Aorta (tissue), 5 donors: ENCODE results near the gene KRTAP10-1. TPM values are rescaled to one million over a fixed set of nuclear protein-coding genes. Genes with fewer than 3 reads are reported as not detected.
"Not testable (repeated sequence)": the region's sequence is repeated elsewhere in the genome, so short reads cannot be mapped to it uniquely, and the experiment has no call there.

Experiments used
- ATAC-seq: fragments of 200-7000 bp; cut with Tn5 transposase; one replicate; pipeline ENCODE4 v1.9.1; 2022; ENCODE audit warnings: moderate library complexity; ENCODE audit not compliant: low FRiP score
- DNase-seq, 2 donors: peaks; one replicate each; pipeline ENCODE4 v3.0.0-alpha.2; 2020
- H3K27ac ChIP-seq, 2 donors: one replicate each; pipeline ENCODE4 v1.5.1; 2013; ENCODE audit warnings: low read length in 2 of 2, mild to moderate bottlenecking in 2 of 2, moderate library complexity in 2 of 2, control low read depth in 1 of 2, inconsistent platforms in 1 of 2, low read depth in 1 of 2
- H3K27me3 ChIP-seq, 2 donors: one replicate each; pipeline ENCODE4 v1.6.1; 2013; ENCODE audit warnings: control low read depth in 1 of 2, low read length in 1 of 2, mild to moderate bottlenecking in 1 of 2, moderate library complexity in 1 of 2; ENCODE audit not compliant: insufficient read depth in 2 of 2, control insufficient read depth in 1 of 2
- H3K36me3 ChIP-seq, 2 donors: one replicate each; pipeline ENCODE4 v1.6.1; 2013; ENCODE audit warnings: control low read depth in 1 of 2, low read length in 1 of 2, mild to moderate bottlenecking in 1 of 2; ENCODE audit not compliant: insufficient read depth in 2 of 2, control insufficient read depth in 1 of 2
- H3K4me1 ChIP-seq, 2 donors: one replicate each; pipeline ENCODE4 v1.6.1; 2013; ENCODE audit warnings: low read length in 2 of 2, control low read depth in 1 of 2, mild to moderate bottlenecking in 1 of 2, moderate library complexity in 1 of 2; ENCODE audit not compliant: insufficient read depth in 2 of 2, control insufficient read depth in 1 of 2
- H3K4me3 ChIP-seq, 2 donors: one replicate each; pipeline ENCODE4 v1.5.1; 2013; ENCODE audit warnings: low read length in 2 of 2, control low read depth in 1 of 2, mild to moderate bottlenecking in 1 of 2
- H3K9me3 ChIP-seq: one replicate; pipeline ENCODE4 v1.6.1; 2013; ENCODE audit warnings: mild to moderate bottlenecking, low read length; ENCODE audit not compliant: control insufficient read depth
- WGBS, 2 donors: extraction: QIAGEN DNeasy Blood & Tissue Kit; methylation state at CpG; one replicate each; pipeline ENCODE4 v1.1.7; 2013; 5-methylcytosine and 5-hydroxymethylcytosine counted together
- intact Hi-C, 2 donors: fragments of 100-400 bp; cut with DNase I; formaldehyde crosslinking; loops; one replicate each; pipeline versions ENCODE4 v1.14.2 to v1.15.0; 2022
- polyA plus RNA-seq, 2 donors: library from polyadenylated mRNA; stranded (reverse); fragments of 200-250 nt; gene quantifications; one replicate each; pipeline ENCODE4 v1.2.3, GENCODE V29; 2013
- total RNA-seq, 2 donors: library from RNA; stranded (reverse); fragmentation: NEBNext Ultra II Directional; extraction: Animal tissue kit (Norgen Biotek cat#: 25700); gene quantifications; one replicate each; pipeline ENCODE4 v1.2.1, GENCODE V29; 2021
- donor health status: healthy with polysubstance abuse.
- donor health status: Bipolar disorder and iron deficiency.
- donor health status: DM: no; HTN: no; CAD: no.
- donor health status: DM: no; HTN: no; CAD: no.
- donor health status: DM: yes; HTN: yes; CAD: no.

Gene KRTAP10-1
- total and polyA plus RNA-seq, 4 donors, result not detected

GRCh38 chr21:44564886-44565598, 25.0 kb upstream of the KRTAP10-1 start:
- no peaks in the 10 kb centered on the region for H3K36me3 ChIP-seq
- no peaks in the 10 kb centered on the region for H3K27me3 ChIP-seq
- no peak overlapping the region for H3K4me3 ChIP-seq
- no peaks in the 10 kb centered on the region for H3K4me1 ChIP-seq
- DNase-seq (no peak), ATAC-seq (no peak)
- H3K27ac ChIP-seq, result no peak overlapping the region
- H3K9me3 ChIP-seq, result no peaks in the 10 kb centered on the region
- intact Hi-C loops, result no loop called here
- 0 to 40% methylated on average over 1 of the region's 1 CpG for WGBS, 2 donors

- no peak for ATAC-seq
- DNase-seq, result no peak
- Histone ChIP-seq H3K27ac (no peak overlapping the region), H3K9me3 (no peaks in the 10 kb centered on the region), H3K27me3 (no peaks in the 10 kb centered on the region), H3K4me3 (no peak overlapping the region), H3K36me3 (no peaks in the 10 kb centered on the region), H3K4me1 (no peaks in the 10 kb centered on the region)
- WGBS, 2 donors, result 96 to 98% methylated on average over 1 of the region's 1 CpG
- intact Hi-C loops, result no loop called here
These were observed 24.1 kb upstream of the KRTAP10-1 start for GRCh38 chr21:44564099-44564498.

GRCh38 chr21:44558695-44559094, 18.7 kb upstream of the KRTAP10-1 start, which contains the start of gene KRTAP10-3:
Gene KRTAP10-3 (minus strand): TSS chr21:44558795. CDS start chr21:44558715, 80 bp downstream.
- ATAC-seq, result no peak
- WGBS, 2 donors, result 74 to 78% methylated on average over 5 of the region's 5 CpGs

GRCh38 chr21:44558329-44558675, 18.3 kb upstream of the KRTAP10-1 start:
- ATAC-seq, H3K9me3 ChIP-seq, DNase-seq, H3K4me1 ChIP-seq, H3K27me3 ChIP-seq, intact Hi-C loops, H3K27ac ChIP-seq, H3K36me3 ChIP-seq, H3K4me3 ChIP-seq: not testable (repeated sequence)
- 69 to 70% methylated on average over 9 to 10 of the region's 10 CpGs for WGBS, 2 donors

More at GRCh38 chr21:44558695-44559094, 18.7 kb upstream of the KRTAP10-1 start, which contains the start of gene KRTAP10-3:
- DNase-seq, result no peak
- Histone ChIP-seq H3K27ac (no peak within 1 kb of the TSS), H3K4me3 (no peak within 1 kb of the TSS), H3K4me1 (no peaks in the 10 kb centered on the region), H3K9me3 (no peaks in the 10 kb centered on the region), H3K36me3 (no peaks in the 10 kb centered on the region), H3K27me3 (no peaks in the 10 kb centered on the region)
- intact Hi-C loops, result no loop called here

GRCh38 chr21:44557491-44558328, 17.7 kb upstream of the KRTAP10-1 start:
- no peaks in the 10 kb centered on the region for H3K9me3 ChIP-seq
- H3K27ac ChIP-seq, result no peak overlapping the region
- H3K4me3 ChIP-seq, result no peak overlapping the region
- no peaks in the 10 kb centered on the region for H3K4me1 ChIP-seq
- DNase-seq (peak in 1 of 2 donors; percentile 69), ATAC-seq (no peak)
- WGBS, 2 donors, result 65% methylated on average over 30 of the region's 30 CpGs
- intact Hi-C loops, result no loop called here
- H3K27me3 ChIP-seq, result no peaks in the 10 kb centered on the region
- no peaks in the 10 kb centered on the region for H3K36me3 ChIP-seq

- no peak overlapping the region for H3K27ac ChIP-seq
- no peaks in the 10 kb centered on the region for H3K36me3 ChIP-seq
- no peaks in the 10 kb centered on the region for H3K9me3 ChIP-seq
- intact Hi-C loops, result no loop called here
- H3K27me3 ChIP-seq, result no peaks in the 10 kb centered on the region
- no peak overlapping the region for H3K4me3 ChIP-seq
- ATAC-seq, result no peak
- WGBS, 2 donors, result 86% methylated on average over 9 of the region's 9 CpGs
- no peak for DNase-seq
- H3K4me1 ChIP-seq, result no peaks in the 10 kb centered on the region
These were observed 16.9 kb upstream of the KRTAP10-1 start for GRCh38 chr21:44556879-44557278.

- intact Hi-C loops, result no loop called here
- Histone ChIP-seq H3K9me3 (no peaks in the 10 kb centered on the region), H3K4me3 (no peak overlapping the region), H3K4me1 (no peaks in the 10 kb centered on the region), H3K27me3 (no peaks in the 10 kb centered on the region), H3K36me3 (no peaks in the 10 kb centered on the region), H3K27ac (no peak overlapping the region)
- DNase-seq, result no peak
- no peak for ATAC-seq
- 87 to 90% methylated on average over 13 of the region's 13 CpGs for WGBS, 2 donors
These were observed 15.3 kb upstream of the KRTAP10-1 start for GRCh38 chr21:44555200-44555875.

GRCh38 chr21:44552681-44553080, 12.7 kb upstream of the KRTAP10-1 start:
- 86 to 87% methylated on average over 13 of the region's 13 CpGs for WGBS, 2 donors
- Histone ChIP-seq H3K36me3 (no peaks in the 10 kb centered on the region), H3K9me3 (no peaks in the 10 kb centered on the region), H3K27ac (no peak overlapping the region), H3K27me3 (no peaks in the 10 kb centered on the region), H3K4me1 (no peaks in the 10 kb centered on the region), H3K4me3 (no peak overlapping the region)
- intact Hi-C loops, result no loop called here
- ATAC-seq (no peak), DNase-seq (no peak)
